ENCODE measurements around the gene GLT1D1. TPM values are rescaled to one million over a fixed set of nuclear protein-coding genes. Genes with fewer than 3 reads are reported as not detected.

Gene GLT1D1
- total RNA-seq, 1 donor from 2014 or later = 5.3 TPM

DNA sequence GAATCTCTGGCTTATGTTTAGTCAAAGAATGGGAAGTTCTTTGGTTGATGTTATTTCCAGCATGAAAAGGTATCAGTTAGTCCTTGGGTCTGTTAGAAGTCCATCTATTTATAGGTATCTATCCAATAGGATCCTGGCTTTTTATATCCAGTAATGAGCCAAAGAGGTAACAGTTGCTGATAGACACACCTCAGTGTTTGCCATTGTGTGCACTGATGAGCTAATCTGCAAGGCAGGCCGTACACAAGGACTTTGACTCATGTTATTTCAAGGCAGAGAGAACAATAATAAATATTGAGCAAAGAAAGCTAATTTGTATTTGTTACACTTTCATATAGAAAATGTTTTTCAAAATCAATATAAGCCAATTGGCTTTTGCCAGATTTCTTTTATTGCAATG is 56.4 kb downstream of the GLT1D1 start:
- TF ChIP-seq, protein P1, sequence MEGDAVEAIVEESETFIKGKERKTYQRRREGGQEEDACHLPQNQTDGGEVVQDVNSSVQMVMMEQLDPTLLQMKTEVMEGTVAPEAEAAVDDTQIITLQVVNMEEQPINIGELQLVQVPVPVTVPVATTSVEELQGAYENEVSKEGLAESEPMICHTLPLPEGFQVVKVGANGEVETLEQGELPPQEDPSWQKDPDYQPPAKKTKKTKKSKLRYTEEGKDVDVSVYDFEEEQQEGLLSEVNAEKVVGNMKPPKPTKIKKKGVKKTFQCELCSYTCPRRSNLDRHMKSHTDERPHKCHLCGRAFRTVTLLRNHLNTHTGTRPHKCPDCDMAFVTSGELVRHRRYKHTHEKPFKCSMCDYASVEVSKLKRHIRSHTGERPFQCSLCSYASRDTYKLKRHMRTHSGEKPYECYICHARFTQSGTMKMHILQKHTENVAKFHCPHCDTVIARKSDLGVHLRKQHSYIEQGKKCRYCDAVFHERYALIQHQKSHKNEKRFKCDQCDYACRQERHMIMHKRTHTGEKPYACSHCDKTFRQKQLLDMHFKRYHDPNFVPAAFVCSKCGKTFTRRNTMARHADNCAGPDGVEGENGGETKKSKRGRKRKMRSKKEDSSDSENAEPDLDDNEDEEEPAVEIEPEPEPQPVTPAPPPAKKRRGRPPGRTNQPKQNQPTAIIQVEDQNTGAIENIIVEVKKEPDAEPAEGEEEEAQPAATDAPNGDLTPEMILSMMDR (IDR thresholded peaks at IDR 0.05) = no peak
- DNase-seq (no peak), ATAC-seq (no peak)
- no peak overlapping the region for H3K4me3 ChIP-seq
- H3K27me3 ChIP-seq (ENCODE audit: low read depth) = no peaks in the 10 kb centered on the region
- H3K27ac ChIP-seq = no peak overlapping the region
- no peaks in the 10 kb centered on the region for H3K4me1 ChIP-seq
- no peaks in the 10 kb centered on the region for H3K36me3 ChIP-seq
- intact Hi-C loops (cut with DNase I) = no loop called here
- H3K9me3 ChIP-seq = no peaks in the 10 kb centered on the region

GRCh38 chr12:128910629-128911028 is 57.4 kb downstream of the GLT1D1 start:
- Histone ChIP-seq H3K36me3 (no peaks in the 10 kb centered on the region), H3K9me3 (no peaks in the 10 kb centered on the region), H3K27ac (no peak overlapping the region), H3K4me3 (no peak overlapping the region), H3K4me1 (no peaks in the 10 kb centered on the region), H3K27me3 (ENCODE audit: low read depth) (no peaks in the 10 kb centered on the region)
- TF ChIP-seq, protein P1 (IDR thresholded peaks at IDR 0.05) = no peak
- DNase-seq (no peak), ATAC-seq (peak; percentile 49 to 58)
- intact Hi-C loops (cut with DNase I) = no loop called here

GRCh38 chr12:128911861-128912260 is 58.6 kb downstream of the GLT1D1 start:
- DNase-seq (no peak), ATAC-seq (no peak)
- Histone ChIP-seq H3K27me3 (ENCODE audit: low read depth) (no peaks in the 10 kb centered on the region), H3K9me3 (no peaks in the 10 kb centered on the region), H3K4me1 (no peaks in the 10 kb centered on the region), H3K27ac (no peak overlapping the region), H3K36me3 (no peaks in the 10 kb centered on the region), H3K4me3 (no peak overlapping the region)
- intact Hi-C loops (cut with DNase I) = no loop called here
- TF ChIP-seq, protein P1 (IDR thresholded peaks at IDR 0.05) = no peak

DNA sequence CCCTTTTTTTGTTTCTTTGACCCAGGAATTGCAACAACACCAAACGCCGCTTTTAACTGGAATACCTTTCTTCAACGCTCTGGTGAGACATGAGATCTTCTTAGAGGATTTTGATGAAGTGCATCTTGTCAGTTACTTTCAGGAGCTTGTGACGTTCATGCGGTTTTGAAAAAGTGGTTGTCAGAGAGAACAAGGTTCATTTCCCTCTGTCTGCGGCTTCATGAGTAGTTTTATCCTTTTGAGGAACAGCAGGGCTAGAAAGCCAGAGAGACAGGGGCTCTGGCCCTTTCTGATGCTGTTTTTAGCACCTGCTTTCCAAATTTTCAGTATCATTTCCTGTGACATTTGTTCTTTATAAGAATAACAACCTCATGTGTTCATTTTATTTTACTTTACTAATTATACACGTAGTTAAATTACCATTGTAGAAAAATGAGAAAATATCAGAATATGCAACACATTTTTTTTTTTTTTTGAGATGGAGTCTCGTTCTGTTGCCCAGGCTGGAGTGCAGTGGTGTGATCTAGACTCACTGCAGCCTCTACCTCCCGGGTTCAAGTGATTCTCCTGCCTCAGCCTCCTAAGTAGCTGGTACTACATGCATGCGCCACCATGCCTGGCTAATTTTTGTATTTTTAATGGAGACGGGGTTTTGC is 61.8 kb downstream of the GLT1D1 start:
- H3K4me1 ChIP-seq = peaks cover under 1% of the 10 kb centered on the region
- no peaks in the 10 kb centered on the region for H3K9me3 ChIP-seq
- TF ChIP-seq, protein P1 (IDR thresholded peaks at IDR 0.05) = no peak
- intact Hi-C loops (cut with DNase I) = no loop called here
- no peaks in the 10 kb centered on the region for H3K36me3 ChIP-seq
- H3K4me3 ChIP-seq = no peak overlapping the region
- H3K27ac ChIP-seq = no peak overlapping the region
- ATAC-seq (peak; percentile 39 to 45), DNase-seq (no peak)
- H3K27me3 ChIP-seq (ENCODE audit: low read depth) = no peaks in the 10 kb centered on the region

DNA sequence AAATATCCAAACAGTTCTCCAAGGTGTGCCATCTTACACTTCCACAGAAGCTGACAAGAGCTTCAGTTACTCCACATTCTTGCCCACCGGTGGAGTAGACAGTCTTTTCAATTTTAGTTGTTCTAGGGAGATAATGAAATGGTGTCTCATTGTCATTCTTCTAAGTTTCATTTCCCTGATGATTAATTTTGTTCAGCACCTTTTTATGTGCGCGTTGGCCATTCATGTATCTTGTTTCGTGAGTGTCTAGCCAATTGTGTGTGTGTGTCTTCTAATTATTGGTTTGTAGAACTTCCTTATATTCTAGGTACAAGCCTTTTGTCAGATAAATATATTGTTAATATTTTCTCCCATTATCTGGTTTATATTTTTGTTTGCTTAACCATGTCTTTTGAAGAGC is 63.1 kb downstream of the GLT1D1 start:
- DNase-seq (no peak), ATAC-seq (no peak)
- Histone ChIP-seq H3K9me3 (no peaks in the 10 kb centered on the region), H3K4me3 (no peak overlapping the region), H3K27me3 (ENCODE audit: low read depth) (no peaks in the 10 kb centered on the region), H3K4me1 (peaks cover 4% of the 10 kb centered on the region), H3K27ac (no peak overlapping the region), H3K36me3 (no peaks in the 10 kb centered on the region)
- intact Hi-C loops (cut with DNase I) = no loop called here
- TF ChIP-seq, protein P1 (IDR thresholded peaks at IDR 0.05) = no peak

Data from lower lobe of right lung (tissue), 2 donors.